ENCODE measurements around the gene LCNL1. TPM values are rescaled to one million over a fixed set of nuclear protein-coding genes. Genes with fewer than 3 reads are reported as not detected.

The LCNL1 gene
- total RNA-seq, 5 donors from 2014 or later (not counting 1 experiment from before 2014, with no cell fraction given): 0.29 to 2.2 (median 1.3) TPM

GRCh38 chr9:136947028-136947891 is 35.5 kb upstream of the LCNL1 start:
- Mint-ChIP-seq H3K27me3 (no peaks in the 10 kb centered on the region), H3K4me1 (peaks cover 12 to 30% (median 13%) of the 10 kb centered on the region in 3 donors), H3K4me3 (no peak overlapping the region), H3K9me3 (no peaks in the 10 kb centered on the region), H3K36me3 (no peaks in the 10 kb centered on the region), H3K27ac (no peak overlapping the region)
- Histone ChIP-seq H3K36me3 (ENCODE audit: control insufficient read depth in 2 of 2, extremely low read depth in 1 of 2, insufficient read depth in 1 of 2, low read length in 1 of 2) (peaks cover 0 to 7% of the 10 kb centered on the region in 2 donors), H3K4me3 (ENCODE audit: control insufficient read depth in 1 of 2, extremely low read depth in 1 of 2, low read length in 1 of 2) (no peak overlapping the region), H3K27me3 (replicated peaks in 1 of 2; ENCODE audit: control insufficient read depth in 2 of 2, extremely low read depth in 1 of 2, insufficient read depth in 2 of 2, low read length in 1 of 2) (no peaks in the 10 kb centered on the region), H3K9me3 (no peaks in the 10 kb centered on the region), H3K27ac (ENCODE audit: low read length) (no peak overlapping the region), H3K4me1 (ENCODE audit: control insufficient read depth in 1 of 2, extremely low read depth in 1 of 2, insufficient read depth in 2 of 2, low read length in 2 of 2) (peaks cover 7 to 71% of the 10 kb centered on the region in 2 experiments)
- CTCF ChIA-PET: interaction anchor here (1.1 to 1.6 kb wide), 3 partner anchors 82 to 91 kb away, joined by 4 to 19 read pairs (median 9); no protein-coding TSS in a partner anchor
- no peak for ATAC-seq (replicated peaks in 1 of 4)
- POLR2A ChIA-PET: no interaction called here
- 84% methylated on average over 18 of the region's 26 CpGs for WGBS (ENCODE audit: insufficient coverage)
- DNase-seq: no peak

DNA sequence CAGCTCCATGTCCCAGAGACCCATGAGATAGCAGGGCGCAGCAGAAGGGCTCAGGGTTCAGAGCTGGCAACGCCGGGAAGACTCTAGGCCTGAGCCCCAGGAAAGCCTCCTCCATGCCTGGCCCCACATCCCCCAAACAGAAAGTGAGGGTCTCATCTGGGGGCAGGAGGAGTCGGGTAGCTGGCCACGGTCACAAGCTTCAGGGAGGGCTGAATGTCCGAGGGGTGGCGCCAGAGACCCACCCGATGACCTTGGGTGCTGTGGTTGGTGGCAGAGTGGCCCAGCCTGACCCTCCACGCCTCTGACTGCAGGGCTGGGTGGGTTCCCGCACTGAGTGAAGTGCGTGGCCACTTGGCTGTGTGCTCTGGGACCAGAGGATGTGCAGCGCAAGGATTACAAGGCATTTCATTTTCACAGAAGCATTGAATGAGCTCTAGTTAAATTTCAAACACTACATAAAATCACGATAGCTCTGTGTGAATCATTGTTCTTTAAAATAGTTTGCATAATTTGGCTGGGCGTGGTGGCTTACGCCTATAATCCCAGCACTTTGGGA is 34.8 kb upstream of the LCNL1 start:
- H3K27me3 Mint-ChIP-seq: no peaks in the 10 kb centered on the region
- peaks cover 9 to 25% (median 12%) of the 10 kb centered on the region in 3 donors for H3K4me1 Mint-ChIP-seq
- Histone ChIP-seq H3K9me3 (no peaks in the 10 kb centered on the region), H3K36me3 (ENCODE audit: control insufficient read depth in 2 of 2, extremely low read depth in 1 of 2, insufficient read depth in 1 of 2, low read length in 1 of 2) (no peaks in the 10 kb centered on the region), H3K27ac (ENCODE audit: low read length) (no peak overlapping the region), H3K27me3 (replicated peaks in 1 of 2; ENCODE audit: control insufficient read depth in 2 of 2, extremely low read depth in 1 of 2, insufficient read depth in 2 of 2, low read length in 1 of 2) (no peaks in the 10 kb centered on the region), H3K4me1 (ENCODE audit: control insufficient read depth in 1 of 2, extremely low read depth in 1 of 2, insufficient read depth in 2 of 2, low read length in 2 of 2) (peaks cover 7 to 64% of the 10 kb centered on the region in 2 experiments), H3K4me3 (ENCODE audit: control insufficient read depth in 1 of 2, extremely low read depth in 1 of 2, low read length in 1 of 2) (no peak overlapping the region)
- peak overlapping the region; percentile 17 to 81 (median 59) for H3K4me3 Mint-ChIP-seq
- ATAC-seq (replicated peaks in 1 of 4): no peak
- WGBS (ENCODE audit: insufficient coverage): 39% methylated on average over 5 of the region's 15 CpGs
- H3K27ac Mint-ChIP-seq: peak overlapping the region; percentile 46 to 55
- H3K36me3 Mint-ChIP-seq: no peaks in the 10 kb centered on the region
- ChIA-PET POLR2A (no interaction called here), CTCF (interaction anchor here (0.9 to 1.6 kb wide), 5 partner anchors 81 to 90 kb away, joined by 3 to 19 read pairs (median 4); partner anchors contain the start of gene FUT7 (in 1 of the 2))
- peak in 1 of 35 experiments; percentile 40 for DNase-seq
- H3K9me3 Mint-ChIP-seq: no peaks in the 10 kb centered on the region

GRCh38 chr9:136949239-136949816 is 33.5 kb upstream of the LCNL1 start:
- no peaks in the 10 kb centered on the region for H3K27me3 ChIP-seq (replicated peaks in 1 of 2; ENCODE audit: control insufficient read depth in 2 of 2, extremely low read depth in 1 of 2, insufficient read depth in 2 of 2, low read length in 1 of 2)
- Mint-ChIP-seq H3K4me3 (peak overlapping the region; percentile 80 to 81 (median 81)), H3K27ac (peak overlapping the region; percentile 88 to 90), H3K27me3 (no peaks in the 10 kb centered on the region), H3K36me3 (no peaks in the 10 kb centered on the region), H3K9me3 (no peaks in the 10 kb centered on the region), H3K4me1 (peaks cover 9 to 22% (median 12%) of the 10 kb centered on the region in 3 donors)
- H3K27ac ChIP-seq (ENCODE audit: low read length): peak overlapping the region; percentile 57
- no peaks in the 10 kb centered on the region for H3K9me3 ChIP-seq
- ATAC-seq (replicated peaks in 1 of 4): peak in 2 of 4 experiments; percentile 0 to 5
- POLR2A ChIA-PET: no interaction called here
- 12% methylated on average over 14 of the region's 22 CpGs for whole genome bisulfite sequencing (ENCODE audit: insufficient coverage)
- no peaks in the 10 kb centered on the region for H3K36me3 ChIP-seq (ENCODE audit: control insufficient read depth in 2 of 2, extremely low read depth in 1 of 2, insufficient read depth in 1 of 2, low read length in 1 of 2)
- H3K4me1 ChIP-seq (ENCODE audit: control insufficient read depth in 1 of 2, extremely low read depth in 1 of 2, insufficient read depth in 2 of 2, low read length in 2 of 2): peaks cover 5 to 55% of the 10 kb centered on the region in 2 experiments
- peak overlapping the region; percentile 52 to 65 for H3K4me3 ChIP-seq (ENCODE audit: control insufficient read depth in 1 of 2, extremely low read depth in 1 of 2, low read length in 1 of 2)
- DNase-seq: peak in 1 of 35 experiments; percentile 3
- CTCF ChIA-PET: no interaction called here

GRCh38 chr9:136949817-136950655 is 32.8 kb upstream of the LCNL1 start:
- DNase-seq (peak; percentile 91 to 99 (median 97)), ATAC-seq (replicated peaks in 1 of 4) (peak; percentile 94 to 97 (median 95))
- peak overlapping the region; percentile 52 to 65 for H3K4me3 ChIP-seq (ENCODE audit: control insufficient read depth in 1 of 2, extremely low read depth in 1 of 2, low read length in 1 of 2)
- no peaks in the 10 kb centered on the region for H3K36me3 ChIP-seq (ENCODE audit: control insufficient read depth in 2 of 2, extremely low read depth in 1 of 2, insufficient read depth in 1 of 2, low read length in 1 of 2)
- Mint-ChIP-seq H3K4me1 (peaks cover 5 to 18% (median 7%) of the 10 kb centered on the region in 3 donors), H3K9me3 (no peaks in the 10 kb centered on the region), H3K4me3 (peak overlapping the region; percentile 80 to 81 (median 81)), H3K36me3 (no peaks in the 10 kb centered on the region), H3K27me3 (no peaks in the 10 kb centered on the region), H3K27ac (peak overlapping the region; percentile 90 to 93)
- H3K27ac ChIP-seq (ENCODE audit: low read length): peak overlapping the region; percentile 67
- peaks cover 0 to 3% of the 10 kb centered on the region in 2 experiments for H3K27me3 ChIP-seq (replicated peaks in 1 of 2; ENCODE audit: control insufficient read depth in 2 of 2, extremely low read depth in 1 of 2, insufficient read depth in 2 of 2, low read length in 1 of 2)
- 10% methylated on average over 56 of the region's 63 CpGs for WGBS (ENCODE audit: insufficient coverage)
- peaks cover 5 to 51% of the 10 kb centered on the region in 2 experiments for H3K4me1 ChIP-seq (ENCODE audit: control insufficient read depth in 1 of 2, extremely low read depth in 1 of 2, insufficient read depth in 2 of 2, low read length in 2 of 2)
- CTCF ChIA-PET: no interaction called here
- no peaks in the 10 kb centered on the region for H3K9me3 ChIP-seq
- POLR2A ChIA-PET: no interaction called here

DNA sequence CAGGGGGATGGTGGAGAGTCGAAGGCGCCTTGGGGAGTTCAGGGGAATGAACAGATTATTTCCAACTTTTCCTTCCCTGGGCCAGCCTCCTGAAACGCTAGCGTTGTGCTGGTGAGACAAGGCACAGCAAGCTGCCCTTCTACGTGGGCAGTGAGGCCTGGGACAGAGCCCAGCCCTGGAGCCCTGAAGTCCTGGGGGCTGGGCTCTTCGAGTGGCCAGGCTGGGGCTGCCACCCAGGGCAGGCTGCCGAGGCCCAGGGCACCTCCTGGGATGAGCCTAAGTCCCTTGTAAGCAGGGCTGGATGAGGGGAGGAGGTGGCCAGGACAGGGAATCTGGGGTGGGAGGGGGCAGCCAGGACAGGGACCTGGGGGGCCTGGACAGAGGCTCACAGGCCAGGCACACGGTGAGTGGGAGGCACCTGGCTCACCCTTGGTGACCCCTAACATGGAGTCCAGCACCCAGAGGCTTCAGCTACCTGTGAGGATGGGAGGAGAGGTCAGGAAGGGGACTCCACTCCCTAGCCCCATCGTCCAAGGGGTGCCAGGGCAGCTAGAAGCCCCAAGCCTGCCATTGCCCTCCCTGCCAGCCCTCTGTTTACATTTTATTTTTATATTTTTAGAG is 32.0 kb upstream of the LCNL1 start:
- H3K4me1 ChIP-seq (ENCODE audit: control insufficient read depth in 1 of 2, extremely low read depth in 1 of 2, insufficient read depth in 2 of 2, low read length in 2 of 2): peaks cover 5 to 45% of the 10 kb centered on the region in 2 experiments
- peaks cover 0 to 3% of the 10 kb centered on the region in 2 experiments for H3K27me3 ChIP-seq (replicated peaks in 1 of 2; ENCODE audit: control insufficient read depth in 2 of 2, extremely low read depth in 1 of 2, insufficient read depth in 2 of 2, low read length in 1 of 2)
- Mint-ChIP-seq H3K4me3 (peak overlapping the region; percentile 72 to 81 (median 79)), H3K27ac (peak overlapping the region; percentile 85 to 93), H3K36me3 (no peaks in the 10 kb centered on the region), H3K9me3 (no peaks in the 10 kb centered on the region), H3K27me3 (no peaks in the 10 kb centered on the region), H3K4me1 (peaks cover 5 to 16% (median 6%) of the 10 kb centered on the region in 3 donors)
- no peaks in the 10 kb centered on the region for H3K36me3 ChIP-seq (ENCODE audit: control insufficient read depth in 2 of 2, extremely low read depth in 1 of 2, insufficient read depth in 1 of 2, low read length in 1 of 2)
- H3K4me3 ChIP-seq (ENCODE audit: control insufficient read depth in 1 of 2, extremely low read depth in 1 of 2, low read length in 1 of 2): peak overlapping the region; percentile 52 to 65
- H3K9me3 ChIP-seq: no peaks in the 10 kb centered on the region
- POLR2A ChIA-PET: no interaction called here
- H3K27ac ChIP-seq (ENCODE audit: low read length): peak overlapping the region; percentile 67
- 70% methylated on average over 5 of the region's 9 CpGs for WGBS (ENCODE audit: insufficient coverage)
- ATAC-seq (replicated peaks in 1 of 4): no peak
- DNase-seq: peak in 1 of 35 experiments; percentile 2
- CTCF ChIA-PET: interaction anchor here in 1 of 2 donors (0.9 kb wide), 1 partner anchor 81 kb away, joined by 4 read pairs; the partner anchor contains the start of gene FUT7

Data from T-cell (primary cell).